GM23248 (cell line): Measurements from ENCODE around the gene SNRPB.

Experiments
- EZH2 ChIP-seq: fragments of 200-600 bp; sonication (generic); IDR thresholded peaks from 2 replicates; pipeline ENCODE4 v1.6.1; 2018; ENCODE audit warnings: antibody characterized with exemption, mild to moderate bottlenecking; ENCODE audit not compliant: insufficient read depth, poor library complexity, severe bottlenecking
- EZH2phosphoT487 ChIP-seq: fragments of 200-600 bp; sonication (generic); IDR thresholded peaks from 2 replicates; pipeline ENCODE4 v1.6.1; 2018; ENCODE audit warnings: antibody characterized with exemption, moderate library complexity, mild to moderate bottlenecking, low read depth; ENCODE audit not compliant: insufficient read depth

DNA sequence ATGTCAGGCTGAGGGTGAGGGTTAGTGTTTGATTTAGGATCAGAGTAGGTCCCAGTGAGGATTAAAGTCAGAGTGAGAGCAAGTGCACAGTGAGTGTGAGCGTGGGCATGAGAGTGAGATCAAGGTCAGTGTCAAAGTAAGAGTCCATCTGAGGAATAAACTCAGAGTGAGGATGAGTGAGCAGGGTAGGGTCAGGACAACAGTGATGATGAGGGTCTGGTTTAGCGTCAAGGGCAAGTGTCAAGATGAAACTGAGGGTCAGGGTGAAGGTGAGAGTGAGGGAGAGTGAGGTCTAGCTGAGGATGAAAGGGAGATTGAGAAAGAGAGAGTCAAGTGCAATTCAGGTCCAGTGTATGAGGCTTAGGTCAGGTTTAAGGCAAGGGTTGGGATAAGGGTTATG lies 45.8 kb upstream of the SNRPB start:
- no peak for TF ChIP-seq EZH2phosphoT487
- no peak for TF ChIP-seq EZH2
